Liver (tissue), 9 donors: Measurements from ENCODE around the gene PEX11A. TPM values are rescaled to one million over a fixed set of nuclear protein-coding genes. Genes with fewer than 3 reads are reported as not detected.

Source experiments
- DNase-seq: peaks from one replicate; pipeline ENCODE4 v3.0.0-alpha.2; 2017; ENCODE audit warnings: low spot score
- H3K27ac ChIP-seq, 2 donors: one replicate each; pipeline ENCODE4 v1.7.0; 2013; ENCODE audit warnings: inconsistent platforms in 2 of 2, low read length in 2 of 2, control low read depth in 1 of 2, low read depth in 1 of 2, mild to moderate bottlenecking in 1 of 2
- H3K27me3 ChIP-seq, 4 donors: one replicate each; pipeline versions ENCODE4 v1.6.1 to v1.7.0; 2013; ENCODE audit warnings: low read length in 3 of 4, inconsistent platforms in 1 of 4, mild to moderate bottlenecking in 1 of 4, moderate library complexity in 1 of 4; ENCODE audit not compliant: control insufficient read depth in 4 of 4, insufficient read depth in 4 of 4
- H3K36me3 ChIP-seq, 4 donors: one replicate each; pipeline versions ENCODE4 v1.6.1 to v1.7.0; 2013; ENCODE audit warnings: low read length in 3 of 4, mild to moderate bottlenecking in 3 of 4, low read depth in 1 of 4, moderate library complexity in 1 of 4; ENCODE audit not compliant: control insufficient read depth in 4 of 4, insufficient read depth in 3 of 4
- H3K4me1 ChIP-seq, 4 donors: one replicate each; pipeline versions ENCODE4 v1.6.1 to v1.7.0; 2013; ENCODE audit warnings: low read length in 3 of 4, mild to moderate bottlenecking in 3 of 4, moderate library complexity in 1 of 4; ENCODE audit not compliant: control insufficient read depth in 4 of 4, insufficient read depth in 4 of 4
- H3K4me3 ChIP-seq, 3 donors: one replicate each; pipeline versions ENCODE4 v1.6.1 to v1.7.0; 2013; ENCODE audit warnings: low read length in 3 of 3, control low read depth in 1 of 3, low read depth in 1 of 3, mild to moderate bottlenecking in 1 of 3
- H3K9ac ChIP-seq, 2 donors: one replicate each; pipeline ENCODE4 v1.7.0; 2013; ENCODE audit warnings: low read length in 2 of 2, mild to moderate bottlenecking in 2 of 2, moderate library complexity in 2 of 2, control low read depth in 1 of 2, low read depth in 1 of 2
- H3K9me3 ChIP-seq, 4 donors: one replicate each; pipeline versions ENCODE4 v1.6.1 to v1.7.0; 2013; ENCODE audit warnings: low read length in 3 of 4; ENCODE audit not compliant: control insufficient read depth in 4 of 4
- ATF3 ChIP-seq: IDR thresholded peaks from 2 replicates; pipeline ENCODE4 v1.6.1; 2016; ENCODE audit warnings: antibody characterized with exemption
- EGR1 ChIP-seq, 2 donors: IDR thresholded peaks; 2 replicates each; pipeline ENCODE4 v1.6.1; 2016 to 2018; ENCODE audit warnings: antibody characterized with exemption in 2 of 2, low read depth in 2 of 2
- FOXA1 ChIP-seq: IDR thresholded peaks from 2 replicates; pipeline ENCODE4 v1.6.1; 2016; ENCODE audit warnings: antibody characterized with exemption
- FOXA2 ChIP-seq: IDR thresholded peaks from 2 replicates; pipeline ENCODE4 v1.6.1; 2016; ENCODE audit warnings: antibody characterized with exemption
- GABPA ChIP-seq, 2 donors: IDR thresholded peaks in 1 of 2; conservative IDR thresholded peaks in 1 of 2; 2 replicates each; pipeline ENCODE4 v1.6.1; 2016; ENCODE audit warnings: antibody characterized with exemption in 2 of 2, mild to moderate bottlenecking in 1 of 2, moderate library complexity in 1 of 2
- HNF4A ChIP-seq, 2 donors: conservative IDR thresholded peaks; 2 replicates each; pipeline ENCODE4 v1.6.1; 2016; ENCODE audit warnings: antibody characterized with exemption in 2 of 2, mild to moderate bottlenecking in 2 of 2
- HNF4G ChIP-seq: IDR thresholded peaks from 2 replicates; pipeline ENCODE4 v1.6.1; 2016; ENCODE audit warnings: antibody characterized with exemption
- JUND ChIP-seq, 2 donors: IDR thresholded peaks; 2 replicates each; pipeline ENCODE4 v1.6.1; 2016; ENCODE audit warnings: antibody characterized with exemption in 2 of 2
- NR2F2 ChIP-seq: IDR thresholded peaks from 2 replicates; pipeline ENCODE4 v1.6.1; 2016; ENCODE audit warnings: antibody characterized with exemption
- RAD21 ChIP-seq, 2 donors: IDR thresholded peaks; 2 replicates each; pipeline ENCODE4 v1.6.1; 2016; ENCODE audit warnings: antibody characterized with exemption in 2 of 2, mild to moderate bottlenecking in 2 of 2
- REST ChIP-seq: IDR thresholded peaks from 2 replicates; pipeline ENCODE4 v1.6.1; 2016; ENCODE audit warnings: antibody characterized with exemption, mild to moderate bottlenecking
- RXRA ChIP-seq, 2 donors: IDR thresholded peaks; 2 replicates each; pipeline ENCODE4 v1.6.1; 2017 to 2018; ENCODE audit warnings: antibody characterized with exemption in 2 of 2, mild to moderate bottlenecking in 1 of 2
- SP1 ChIP-seq: IDR thresholded peaks from 2 replicates; pipeline ENCODE4 v1.6.1; 2018; ENCODE audit warnings: antibody characterized with exemption, mild to moderate bottlenecking
- TAF1 ChIP-seq: conservative IDR thresholded peaks from 2 replicates; pipeline ENCODE4 v1.6.1; 2016; ENCODE audit warnings: antibody characterized with exemption, mild to moderate bottlenecking
- YY1 ChIP-seq: IDR thresholded peaks from 2 replicates; pipeline ENCODE4 v1.6.1; 2016; ENCODE audit warnings: antibody characterized with exemption, mild to moderate bottlenecking
- WGBS: extraction: QIAGEN DNeasy Blood & Tissue Kit; methylation state at CpG from one replicate; pipeline ENCODE4 v1.1.7; 2013; 5-methylcytosine and 5-hydroxymethylcytosine counted together
- polyA plus RNA-seq, 2 donors: library from polyadenylated mRNA; stranded (reverse) in 1 of 2; unstranded in 1 of 2; fragments of 200-250 nt in 1 of 2; fragments of >200 nt in 1 of 2; fragmentation: Nextera tagmentation in 1 of 2; extraction: Ambion mirVana in 1 of 2; gene quantifications; one replicate each; pipeline versions ENCODE4 v1.2.1 to v1.2.3, GENCODE V29; 2013 to 2015
- total RNA-seq, 2 donors: library from RNA; depleted of rRNA; stranded (reverse); fragments of >200 nt; gene quantifications; one replicate each; pipeline ENCODE4 v1.2.3, GENCODE V29; 2014
- TF ChIP-seq, protein P1 (sequence below): IDR thresholded peaks from 2 replicates; pipeline ENCODE4 v1.6.1; 2016; ENCODE audit warnings: antibody characterized with exemption
- TF ChIP-seq, protein P2 (sequence below): fragments of 150-350 bp; IDR thresholded peaks from 2 replicates; pipeline ENCODE4 v1.5.1; 2017; ENCODE audit warnings: improper control_type of control experiment, low read depth, low read length; ENCODE audit not compliant: missing input control
- TF ChIP-seq, protein P3 (sequence below): IDR thresholded peaks from 2 replicates; pipeline ENCODE4 v1.6.1; 2016; ENCODE audit warnings: antibody characterized with exemption
- donor health status: healthy.
- donor health status: healthy.
- donor health status: healthy.
- donor health status: healthy.
- donor health status: healthy.

Gene PEX11A
- total and polyA plus RNA-seq, 4 donors: 6.6 to 47.9 (median 24.3) TPM

- H3K9ac ChIP-seq: no peak overlapping the region
- H3K36me3 ChIP-seq: peaks cover 0 to 11% (median 1%) of the 10 kb centered on the region in 4 donors
- 91% methylated on average over 12 of the region's 12 CpGs for WGBS
- peaks cover 0 to 24% (median 20%) of the 10 kb centered on the region in 4 donors for H3K4me1 ChIP-seq
- no peaks in the 10 kb centered on the region for H3K9me3 ChIP-seq
- no peak for DNase-seq
- H3K27me3 ChIP-seq: no peaks in the 10 kb centered on the region
- H3K27ac ChIP-seq: no peak overlapping the region
- TF ChIP-seq, protein P1, sequence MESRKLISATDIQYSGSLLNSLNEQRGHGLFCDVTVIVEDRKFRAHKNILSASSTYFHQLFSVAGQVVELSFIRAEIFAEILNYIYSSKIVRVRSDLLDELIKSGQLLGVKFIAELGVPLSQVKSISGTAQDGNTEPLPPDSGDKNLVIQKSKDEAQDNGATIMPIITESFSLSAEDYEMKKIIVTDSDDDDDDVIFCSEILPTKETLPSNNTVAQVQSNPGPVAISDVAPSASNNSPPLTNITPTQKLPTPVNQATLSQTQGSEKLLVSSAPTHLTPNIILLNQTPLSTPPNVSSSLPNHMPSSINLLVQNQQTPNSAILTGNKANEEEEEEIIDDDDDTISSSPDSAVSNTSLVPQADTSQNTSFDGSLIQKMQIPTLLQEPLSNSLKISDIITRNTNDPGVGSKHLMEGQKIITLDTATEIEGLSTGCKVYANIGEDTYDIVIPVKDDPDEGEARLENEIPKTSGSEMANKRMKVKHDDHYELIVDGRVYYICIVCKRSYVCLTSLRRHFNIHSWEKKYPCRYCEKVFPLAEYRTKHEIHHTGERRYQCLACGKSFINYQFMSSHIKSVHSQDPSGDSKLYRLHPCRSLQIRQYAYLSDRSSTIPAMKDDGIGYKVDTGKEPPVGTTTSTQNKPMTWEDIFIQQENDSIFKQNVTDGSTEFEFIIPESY: no peak
- no peak for TF ChIP-seq EGR1 (IDR thresholded peaks at IDR 0.05; ENCODE audit: low read depth in 2 of 2)
- no peak for TF ChIP-seq RXRA (IDR thresholded peaks at IDR 0.05)
- no peak for TF ChIP-seq SP1
- TF ChIP-seq, protein P2, sequence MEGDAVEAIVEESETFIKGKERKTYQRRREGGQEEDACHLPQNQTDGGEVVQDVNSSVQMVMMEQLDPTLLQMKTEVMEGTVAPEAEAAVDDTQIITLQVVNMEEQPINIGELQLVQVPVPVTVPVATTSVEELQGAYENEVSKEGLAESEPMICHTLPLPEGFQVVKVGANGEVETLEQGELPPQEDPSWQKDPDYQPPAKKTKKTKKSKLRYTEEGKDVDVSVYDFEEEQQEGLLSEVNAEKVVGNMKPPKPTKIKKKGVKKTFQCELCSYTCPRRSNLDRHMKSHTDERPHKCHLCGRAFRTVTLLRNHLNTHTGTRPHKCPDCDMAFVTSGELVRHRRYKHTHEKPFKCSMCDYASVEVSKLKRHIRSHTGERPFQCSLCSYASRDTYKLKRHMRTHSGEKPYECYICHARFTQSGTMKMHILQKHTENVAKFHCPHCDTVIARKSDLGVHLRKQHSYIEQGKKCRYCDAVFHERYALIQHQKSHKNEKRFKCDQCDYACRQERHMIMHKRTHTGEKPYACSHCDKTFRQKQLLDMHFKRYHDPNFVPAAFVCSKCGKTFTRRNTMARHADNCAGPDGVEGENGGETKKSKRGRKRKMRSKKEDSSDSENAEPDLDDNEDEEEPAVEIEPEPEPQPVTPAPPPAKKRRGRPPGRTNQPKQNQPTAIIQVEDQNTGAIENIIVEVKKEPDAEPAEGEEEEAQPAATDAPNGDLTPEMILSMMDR: no peak
- TF ChIP-seq, protein P3, sequence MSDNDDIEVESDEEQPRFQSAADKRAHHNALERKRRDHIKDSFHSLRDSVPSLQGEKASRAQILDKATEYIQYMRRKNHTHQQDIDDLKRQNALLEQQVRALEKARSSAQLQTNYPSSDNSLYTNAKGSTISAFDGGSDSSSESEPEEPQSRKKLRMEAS: no peak
- no peak for TF ChIP-seq FOXA2
- no peak for TF ChIP-seq NR2F2
- no peak for TF ChIP-seq REST
- no peak for TF ChIP-seq JUND (IDR thresholded peaks at IDR 0.05)
- TF ChIP-seq ATF3: no peak
- no peak for TF ChIP-seq FOXA1
- no peak for TF ChIP-seq YY1
- TF ChIP-seq TAF1: no peak
- TF ChIP-seq HNF4A (conservative IDR thresholded peaks at IDR 0.05): no peak
- TF ChIP-seq RAD21 (IDR thresholded peaks at IDR 0.05): no peak
- no peak for TF ChIP-seq HNF4G
- no peak for TF ChIP-seq GABPA (IDR thresholded peaks at IDR 0.05 in 1 of 2, conservative IDR thresholded peaks at IDR 0.05 in 1 of 2)
- H3K4me3 ChIP-seq: no peak overlapping the region
Observed at GRCh38 chr15:89670971-89671560, 19.5 kb downstream of the PEX11A start.
